ENCODE data around the gene TASOR. TPM values are rescaled to one million over a fixed set of nuclear protein-coding genes. Genes with fewer than 3 reads are reported as not detected.

Gene TASOR
- total and polyA plus RNA-seq, 9 donors, result 29.0 to 49.3 (median 40.1) TPM

DNA sequence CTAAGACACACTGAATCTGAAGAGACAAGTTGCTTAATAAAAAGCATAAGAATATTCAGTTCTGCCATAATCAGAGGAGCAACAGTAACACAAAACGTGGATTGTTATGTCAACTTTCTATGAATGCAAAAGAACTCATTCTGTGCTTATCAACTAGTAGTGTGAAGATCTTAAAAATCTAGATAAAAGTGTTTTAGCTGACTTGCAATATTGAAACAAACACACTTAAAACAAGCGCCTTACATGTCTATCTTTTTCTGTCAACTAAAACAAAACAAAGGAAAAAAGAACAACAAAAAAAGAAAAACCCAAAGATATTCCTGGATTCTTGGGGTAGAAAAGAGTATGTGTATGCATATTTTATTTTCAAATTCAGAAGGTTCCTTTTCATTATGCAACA is 37.7 kb downstream of the TASOR start:
- H3K4me3 ChIP-seq (ENCODE audit: low read length), result no peak overlapping the region
- no peaks in the 10 kb centered on the region for H3K9me3 ChIP-seq (replicated peaks; ENCODE audit: control insufficient read depth, low read depth, low read length)
- WGBS (ENCODE audit: insufficient coverage), result no CpG with 5 or more reads among the region's 2 CpGs
- H3K27me3 ChIP-seq (ENCODE audit: control insufficient read depth, insufficient read depth, low read length), result no peaks in the 10 kb centered on the region
- no peaks in the 10 kb centered on the region for H3K4me1 ChIP-seq (ENCODE audit: control insufficient read depth, insufficient read depth, low read length)
- no peak overlapping the region for H3K27ac ChIP-seq (ENCODE audit: low read length)
- H3K36me3 ChIP-seq (ENCODE audit: control insufficient read depth, insufficient read depth, low read length), result peaks cover 19% of the 10 kb centered on the region
- no peak for DNase-seq

DNA sequence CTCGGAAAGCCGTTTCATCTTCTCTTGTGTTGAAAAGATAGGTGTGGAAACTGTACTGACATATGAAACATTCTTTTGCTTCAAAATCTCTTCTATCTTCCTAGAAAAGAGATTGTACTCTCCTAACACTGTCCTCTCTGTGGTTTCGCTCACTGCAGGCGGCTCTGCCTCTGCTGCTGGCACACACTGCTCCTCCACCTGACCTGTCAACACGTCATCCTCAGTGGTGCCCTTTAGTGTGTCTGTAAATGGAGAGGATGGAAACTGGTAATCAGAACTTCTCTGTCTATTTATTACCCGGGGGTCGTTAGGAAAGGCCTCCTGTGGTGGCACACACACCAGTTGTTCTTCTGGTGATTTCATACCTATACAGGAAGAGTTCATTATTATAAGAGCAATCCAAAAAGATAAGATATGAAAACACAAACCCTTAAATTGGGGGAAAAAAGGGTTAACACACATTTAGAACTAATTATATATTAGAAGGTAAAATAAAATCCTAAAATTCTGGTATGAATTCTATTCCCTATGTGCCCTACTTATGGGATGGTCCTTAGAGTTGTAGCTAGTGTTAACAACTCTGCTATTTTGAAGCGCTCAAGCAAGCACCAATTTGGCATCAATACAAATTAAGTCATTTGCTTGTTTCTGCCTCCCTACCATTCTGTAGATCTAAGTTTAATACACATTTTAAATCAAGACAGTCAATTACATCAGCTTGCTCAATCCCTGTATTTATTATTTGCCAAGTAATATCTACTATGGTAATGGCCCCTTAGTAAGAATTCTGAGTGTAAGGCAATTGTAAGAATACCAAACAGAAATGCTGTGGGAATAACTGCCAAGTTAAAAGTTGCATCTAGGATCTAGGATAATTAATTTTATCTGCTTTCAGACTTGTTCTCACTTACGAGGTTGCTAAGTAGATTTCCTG is 49.2 kb downstream of the TASOR start:
- Histone ChIP-seq H3K27me3 (ENCODE audit: control insufficient read depth, insufficient read depth, low read length) (no peaks in the 10 kb centered on the region), H3K4me3 (ENCODE audit: low read length) (no peak overlapping the region), H3K4me1 (ENCODE audit: control insufficient read depth, insufficient read depth, low read length) (no peaks in the 10 kb centered on the region), H3K27ac (ENCODE audit: low read length) (no peak overlapping the region), H3K9me3 (replicated peaks; ENCODE audit: control insufficient read depth, low read depth, low read length) (no peaks in the 10 kb centered on the region), H3K36me3 (ENCODE audit: control insufficient read depth, insufficient read depth, low read length) (peaks cover 32% of the 10 kb centered on the region)
- DNase-seq, result peak; percentile 4
- WGBS (ENCODE audit: insufficient coverage), result no CpG with 5 or more reads among the region's 9 CpGs

Other genes starting within 250 kb of the TASOR start
- 2.0 TPM for gene ERC2, start 214.8 kb downstream of the TASOR start, total RNA-seq
- 1 to 10 TPM in 3 of 8 donors, under 1 TPM in 5; 0.52 to 1.6 (median 0.81) TPM for gene ERC2, start 214.8 kb downstream of the TASOR start, polyA plus RNA-seq (ENCODE audit: insufficient read depth in 1 of 8, insufficient read length in 8 of 8, low replicate concordance in 1 of 8)
- 22.7 TPM for gene CCDC66, start 126.1 kb downstream of the TASOR start, total RNA-seq
- 10 to 100 TPM; 11.3 to 24.5 (median 15.6) TPM for gene CCDC66, start 126.1 kb downstream of the TASOR start, polyA plus RNA-seq (ENCODE audit: insufficient read depth in 1 of 8, insufficient read length in 8 of 8, low replicate concordance in 1 of 8)
- 22.2 TPM for gene ARHGEF3, start 118.7 kb upstream of the TASOR start, total RNA-seq
- 10 to 100 TPM; 21.9 to 31.8 (median 26.0) TPM for gene ARHGEF3, start 118.7 kb upstream of the TASOR start, polyA plus RNA-seq (ENCODE audit: insufficient read depth in 1 of 8, insufficient read length in 8 of 8, low replicate concordance in 1 of 8)

Data from muscle of leg (tissue), 11 donors.